Measurements from ENCODE around the gene PTPN3. TPM values are rescaled to one million over a fixed set of nuclear protein-coding genes. Genes with fewer than 3 reads are reported as not detected.

Gene PTPN3
- total RNA-seq, 2 donors from 2014 or later: 16.9 to 20.3 TPM

GRCh38 chr9:109399258-109399767 lies 98.8 kb downstream of the PTPN3 start:
- TF ChIP-seq CTCF (IDR thresholded peaks at IDR 0.05): no peak
- Histone ChIP-seq H3K27me3 (replicated peaks; ENCODE audit: insufficient read depth) (no peaks in the 10 kb centered on the region), H3K4me1 (ENCODE audit: control insufficient read depth in 1 of 2, low read depth in 2 of 2) (no peaks in the 10 kb centered on the region), H3K9me3 (no peaks in the 10 kb centered on the region), H3K27ac (no peak overlapping the region), H3K4me3 (no peak overlapping the region), H3K36me3 (peaks cover 19% of the 10 kb centered on the region)
- ATAC-seq (ENCODE audit: insufficient number of reproducible peaks, low FRiP score, low read depth) (no peak), DNase-seq (ENCODE audit: low spot score) (no peak)

- no peaks in the 10 kb centered on the region for H3K9me3 ChIP-seq
- ATAC-seq (ENCODE audit: insufficient number of reproducible peaks, low FRiP score, low read depth): no peak
- no peak overlapping the region for H3K4me3 ChIP-seq
- no peak for TF ChIP-seq CTCF (IDR thresholded peaks at IDR 0.05)
- H3K36me3 ChIP-seq: peaks cover 32% of the 10 kb centered on the region
- H3K4me1 ChIP-seq (ENCODE audit: control insufficient read depth in 1 of 2, low read depth in 2 of 2): no peaks in the 10 kb centered on the region
- H3K27me3 ChIP-seq (replicated peaks; ENCODE audit: insufficient read depth): no peaks in the 10 kb centered on the region
- DNase-seq (ENCODE audit: low spot score): no peak
- H3K27ac ChIP-seq: no peak overlapping the region
These were observed 106.9 kb downstream of the PTPN3 start for GRCh38 chr9:109391176-109391575.

GRCh38 chr9:109387856-109388255 lies 110.3 kb downstream of the PTPN3 start:
- no peak overlapping the region for H3K4me3 ChIP-seq
- no peak for DNase-seq (ENCODE audit: low spot score)
- H3K4me1 ChIP-seq (ENCODE audit: control insufficient read depth in 1 of 2, low read depth in 2 of 2): no peaks in the 10 kb centered on the region
- ATAC-seq (ENCODE audit: insufficient number of reproducible peaks, low FRiP score, low read depth): no peak
- H3K36me3 ChIP-seq: peaks cover 62% of the 10 kb centered on the region
- no peaks in the 10 kb centered on the region for H3K27me3 ChIP-seq (replicated peaks; ENCODE audit: insufficient read depth)
- no peaks in the 10 kb centered on the region for H3K9me3 ChIP-seq
- H3K27ac ChIP-seq: no peak overlapping the region
- no peak for TF ChIP-seq CTCF (IDR thresholded peaks at IDR 0.05)

- Histone ChIP-seq H3K4me3 (no peak overlapping the region), H3K4me1 (ENCODE audit: control insufficient read depth in 1 of 2, low read depth in 2 of 2) (no peaks in the 10 kb centered on the region), H3K9me3 (no peaks in the 10 kb centered on the region), H3K27me3 (replicated peaks; ENCODE audit: insufficient read depth) (no peaks in the 10 kb centered on the region), H3K27ac (no peak overlapping the region), H3K36me3 (peaks cover 64% of the 10 kb centered on the region)
- no peak for TF ChIP-seq CTCF (IDR thresholded peaks at IDR 0.05)
- ATAC-seq (ENCODE audit: insufficient number of reproducible peaks, low FRiP score, low read depth) (no peak), DNase-seq (ENCODE audit: low spot score) (no peak)
These were observed 110.9 kb downstream of the PTPN3 start for GRCh38 chr9:109387206-109387605.

- Histone ChIP-seq H3K4me1 (ENCODE audit: control insufficient read depth in 1 of 2, low read depth in 2 of 2) (no peaks in the 10 kb centered on the region), H3K9me3 (no peaks in the 10 kb centered on the region), H3K36me3 (peaks cover 77% of the 10 kb centered on the region), H3K4me3 (no peak overlapping the region), H3K27me3 (replicated peaks; ENCODE audit: insufficient read depth) (no peaks in the 10 kb centered on the region), H3K27ac (no peak overlapping the region)
- ATAC-seq (ENCODE audit: insufficient number of reproducible peaks, low FRiP score, low read depth) (no peak), DNase-seq (ENCODE audit: low spot score) (no peak)
- no peak for TF ChIP-seq CTCF (IDR thresholded peaks at IDR 0.05)
These were observed 112.6 kb downstream of the PTPN3 start for GRCh38 chr9:109385499-109385898.
